Endothelial cell of umbilical vein (primary cell): ENCODE data around the gene IGF2R. TPM values are rescaled to one million over a fixed set of nuclear protein-coding genes. Genes with fewer than 3 reads are reported as not detected.

Experiments used
- BruUV-seq: library from RNA; stranded (reverse); fragments of 400-500 nt; replicated peaks from 2 replicates; lab custom pipeline; 2021; lab: Mats Ljungman, UMichigan
- CTCF ChIA-PET: fragments of 300-600, 350-600 bp; sonication (Branson Sonifier 250); formaldehyde crosslinking; loops from one replicate; lab custom pipeline; 2021; ENCODE audit warnings: antibody characterized with exemption, inconsistent platforms; lab: Charles Lee
- POLR2A ChIA-PET: fragments of 300-600, 350-600 bp; sonication (Branson Sonifier 250); formaldehyde crosslinking; loops from one replicate; lab custom pipeline; 2021; ENCODE audit warnings: antibody characterized with exemption, inconsistent platforms; lab: Charles Lee
- DNase-seq: peaks from one replicate; pipeline ENCODE4 v3.0.0-alpha.2; 2011; ENCODE audit warnings: low read depth, low spot score
- FAIRE-seq: peaks from 2 replicates; lab custom pipeline; 2011; peaks lifted over from hg19 to GRCh38; lab: Jason Lieb, UNC
- H2AFZ ChIP-seq: 2 replicates; pipeline ENCODE4 v1.6.0; 2012; ENCODE audit warnings: low read depth, low read length, control low read depth, inconsistent platforms
- H3K27ac ChIP-seq: 2 replicates; pipeline ENCODE4 v1.5.1; 2011; ENCODE audit warnings: low read depth, mild to moderate bottlenecking, control low read depth, low read length, moderate library complexity; ENCODE audit not compliant: insufficient read depth
- H3K27me3 ChIP-seq, 2 experiments: 2 replicates each; pipeline versions ENCODE4 v1.6.0 to v1.6.1; 2011; ENCODE audit warnings: low read length in 2 of 2, mixed read lengths in 1 of 2; ENCODE audit not compliant: control insufficient read depth in 2 of 2, insufficient read depth in 2 of 2
- H3K36me3 ChIP-seq, 2 experiments: 2 replicates in 1 of 2; 3 replicates in 1 of 2; pipeline ENCODE4 v1.5.1; 2011; ENCODE audit warnings: low read length in 2 of 2, mild to moderate bottlenecking in 1 of 2, moderate library complexity in 1 of 2; ENCODE audit not compliant: control insufficient read depth in 2 of 2, insufficient read depth in 2 of 2; ENCODE audit errors: extremely low read depth in 1 of 2
- H3K4me1 ChIP-seq: 3 replicates; pipeline ENCODE4 v1.5.1; 2011; ENCODE audit warnings: mild to moderate bottlenecking, low read length; ENCODE audit not compliant: control insufficient read depth, insufficient read depth; ENCODE audit errors: extremely low read depth
- H3K4me2 ChIP-seq: 2 replicates; pipeline ENCODE4 v1.6.1; 2011; ENCODE audit warnings: low read length, control low read depth, mixed read lengths; ENCODE audit not compliant: insufficient read depth
- H3K4me3 ChIP-seq, 3 experiments: fragments of 200-600 bp in 1 of 3; sonication (generic), shearing (Covaris generic) in 1 of 3; replicated peaks in 1 of 3; 2 replicates each; pipeline ENCODE4 v1.5.1; 2011 to 2016; ENCODE audit warnings: control low read depth in 3 of 3, low read length in 3 of 3, mild to moderate bottlenecking in 2 of 3, inconsistent platforms in 1 of 3, low read depth in 1 of 3, moderate library complexity in 1 of 3; ENCODE audit not compliant: insufficient read depth in 1 of 3
- H3K79me2 ChIP-seq: 2 replicates; pipeline ENCODE4 v1.6.0; 2012; ENCODE audit warnings: low read length, inconsistent platforms; ENCODE audit not compliant: control insufficient read depth, insufficient read depth
- H3K9ac ChIP-seq: replicated peaks from 2 replicates; pipeline ENCODE3; 2011; ENCODE audit warnings: low read length, control low read depth; ENCODE audit not compliant: insufficient read depth; ENCODE audit errors: extremely low read depth
- H3K9me1 ChIP-seq: replicated peaks from 3 replicates; pipeline ENCODE4 v1.6.0; 2011; ENCODE audit warnings: mild to moderate bottlenecking, low read length; ENCODE audit not compliant: control insufficient read depth, insufficient read depth; ENCODE audit errors: extremely low read depth
- H3K9me3 ChIP-seq: replicated peaks from 2 replicates; pipeline ENCODE4 v1.5.1; 2012; ENCODE audit warnings: low read length, inconsistent platforms; ENCODE audit not compliant: control insufficient read depth, insufficient read depth
- H4K20me1 ChIP-seq: replicated peaks from 2 replicates; pipeline ENCODE3; 2011; ENCODE audit warnings: mild to moderate bottlenecking, low read length; ENCODE audit not compliant: control insufficient read depth, insufficient read depth; ENCODE audit errors: extremely low read depth
- CTCF ChIP-seq, 2 donors: IDR thresholded peaks; 1 replicate in 1 of 2; 2 replicates in 1 of 2; pipeline ENCODE4 v1.5.1; 2011; ENCODE audit warnings: low read length in 2 of 2, mild to moderate bottlenecking in 2 of 2, moderate library complexity in 2 of 2, control low read depth in 1 of 2, inconsistent platforms in 1 of 2, low read depth in 1 of 2; ENCODE audit not compliant: insufficient read depth in 1 of 2; ENCODE audit errors: extremely low read depth in 1 of 2
- EZH2 ChIP-seq: IDR thresholded peaks from 2 replicates; pipeline ENCODE4 v1.6.1; 2012; ENCODE audit warnings: borderline replicate concordance, low read depth, mild to moderate bottlenecking, moderate library complexity, low read length, inconsistent platforms; ENCODE audit not compliant: severe bottlenecking
- FOS ChIP-seq: IDR thresholded peaks from 2 replicates; pipeline ENCODE4 v1.6.1; 2011; ENCODE audit warnings: mild to moderate bottlenecking, low read length, moderate library complexity, borderline replicate concordance; ENCODE audit not compliant: insufficient read depth
- GATA2 ChIP-seq: IDR thresholded peaks from 2 replicates; pipeline ENCODE4 v1.7.0; 2011; ENCODE audit warnings: low read depth, mild to moderate bottlenecking, moderate library complexity, mixed read lengths, low read length; ENCODE audit not compliant: insufficient read length, insufficient read depth
- JUN ChIP-seq: IDR thresholded peaks from 2 replicates; pipeline ENCODE4 v1.6.1; 2011; ENCODE audit warnings: borderline replicate concordance, low read depth; ENCODE audit not compliant: insufficient read length, insufficient read depth
- MAX ChIP-seq: IDR thresholded peaks from 2 replicates; pipeline ENCODE4 v1.6.1; 2011; ENCODE audit not compliant: insufficient read depth, insufficient read length
- MYC ChIP-seq: IDR thresholded peaks from one replicate; pipeline ENCODE4 v1.6.1; 2011; ENCODE audit warnings: mild to moderate bottlenecking, low read depth, low read length
- POLR2A ChIP-seq: IDR thresholded peaks from 2 replicates; pipeline ENCODE4 v1.6.1; 2012; ENCODE audit warnings: low read depth, mild to moderate bottlenecking, control low read depth, low read length
- POLR2AphosphoS5 ChIP-seq: IDR thresholded peaks from 2 replicates; pipeline ENCODE4 v1.6.1; 2012; ENCODE audit warnings: low read depth, mild to moderate bottlenecking, control low read depth, low read length, moderate library complexity; ENCODE audit not compliant: insufficient read depth
- dilution Hi-C: fragments of 300-500 bp; cut with MboI; formaldehyde crosslinking; loops from one replicate; pipeline ENCODE4 v1.15.0; 2019; ENCODE audit warnings: low sequenced_read_pairs; ENCODE audit not compliant: extremely low pct_ligation_motif_present
- intact Hi-C: fragments of 100-400 bp; cut with micrococcal nuclease; formaldehyde crosslinking; loops from one replicate; pipeline ENCODE4 v1.10.0; 2022
- polyA plus RNA-seq, 4 experiments: library from polyadenylated mRNA; depleted of rRNA in 3 of 4; stranded (reverse) in 3 of 4; unstranded in 1 of 4; fragments of >200 nt; gene quantifications; 2 replicates each; pipeline versions ENCODE4 v1.2.1 to v1.2.3, GENCODE V29; 2011 to 2012; ENCODE audit warnings: missing spikeins in 1 of 4
- total RNA-seq: library from RNA; stranded (reverse); gene quantifications from 2 replicates; pipeline ENCODE4 v1.2.3, GENCODE V29; 2021

The IGF2R gene
- total and polyA plus RNA-seq, 2 donors (not counting 3 experiments of a cell fraction or from before 2014, with no cell fraction given), result 16.3 to 60.2 TPM

- H3K4me2 ChIP-seq, result no peak overlapping the region
- no peaks in the 10 kb centered on the region for H3K4me1 ChIP-seq
- ChIA-PET CTCF (interaction anchor here (0.6 to 7.0 kb wide), 4 partner anchors 10 to 470 kb away, joined by 3 to 53 read pairs (median 4); no protein-coding TSS in a partner anchor), POLR2A (no interaction called here)
- peaks cover 0 to 5% of the 10 kb centered on the region in 2 experiments for H3K36me3 ChIP-seq
- intact Hi-C loops (loop anchor here (1.0 to 10.0 kb wide), 3 partner anchors 240 to 411 kb away; partner anchors contain the start of gene MRPL18), dilution Hi-C loops (no loop called here)
- FAIRE-seq (peak; percentile 79), DNase-seq (peak; percentile 40)
- H4K20me1 ChIP-seq, result no peaks in the 10 kb centered on the region
- H3K27ac ChIP-seq, result no peak overlapping the region
- H3K9me1 ChIP-seq, result no peaks in the 10 kb centered on the region
- TF ChIP-seq MYC (no peak), CTCF (IDR thresholded peaks at IDR 0.05; ENCODE audit: extremely low read depth in 1 of 2, insufficient read depth in 1 of 2, low read depth in 1 of 2, low read length in 2 of 2) (peak; percentile 41 to 59), JUN (no peak)
- H3K27me3 ChIP-seq, result no peaks in the 10 kb centered on the region
- no peak overlapping the region for H3K9ac ChIP-seq
- no peaks in the 10 kb centered on the region for H3K79me2 ChIP-seq
- BruUV-seq, result no TSS peak
- H3K9me3 ChIP-seq, result no peaks in the 10 kb centered on the region
- no peak overlapping the region for H3K4me3 ChIP-seq
- H2AFZ ChIP-seq, result no peak overlapping the region
Measured at GRCh38 chr6:160102956-160103824, 134.3 kb downstream of the IGF2R start.

- Histone ChIP-seq H3K79me2 (no peaks in the 10 kb centered on the region), H3K27ac (no peak overlapping the region), H3K36me3 (peaks cover 0 to 5% of the 10 kb centered on the region in 2 experiments), H2AFZ (no peak overlapping the region), H3K4me3 (no peak overlapping the region), H3K9me3 (no peaks in the 10 kb centered on the region), H3K4me2 (no peak overlapping the region), H3K9ac (no peak overlapping the region), H4K20me1 (no peaks in the 10 kb centered on the region), H3K4me1 (no peaks in the 10 kb centered on the region), H3K27me3 (no peaks in the 10 kb centered on the region), H3K9me1 (no peaks in the 10 kb centered on the region)
- intact Hi-C loops (loop anchor here (1.0 to 10.0 kb wide), 3 partner anchors 240 to 411 kb away; partner anchors contain the start of gene MRPL18), dilution Hi-C loops (no loop called here)
- ChIA-PET CTCF (interaction anchor here (0.6 to 7.0 kb wide), 4 partner anchors 10 to 471 kb away, joined by 3 to 53 read pairs (median 4); no protein-coding TSS in a partner anchor), POLR2A (no interaction called here)
- FAIRE-seq, result no peak
- no TSS peak for BruUV-seq
- no peak for DNase-seq
- TF ChIP-seq EZH2 (no peak), FOS (no peak), MYC (no peak), GATA2 (no peak), CTCF (IDR thresholded peaks at IDR 0.05; ENCODE audit: extremely low read depth in 1 of 2, insufficient read depth in 1 of 2, low read depth in 1 of 2, low read length in 2 of 2) (no peak), POLR2AphosphoS5 (no peak), JUN (no peak), POLR2A (no peak), MAX (no peak)
Measured at GRCh38 chr6:160103825-160104100, 134.9 kb downstream of the IGF2R start.
